ENCODE data around the gene CCNY. TPM values are rescaled to one million over a fixed set of nuclear protein-coding genes. Genes with fewer than 3 reads are reported as not detected.

The CCNY gene
- polyA plus RNA-seq, 1 experiment, result 39.0 TPM

DNA sequence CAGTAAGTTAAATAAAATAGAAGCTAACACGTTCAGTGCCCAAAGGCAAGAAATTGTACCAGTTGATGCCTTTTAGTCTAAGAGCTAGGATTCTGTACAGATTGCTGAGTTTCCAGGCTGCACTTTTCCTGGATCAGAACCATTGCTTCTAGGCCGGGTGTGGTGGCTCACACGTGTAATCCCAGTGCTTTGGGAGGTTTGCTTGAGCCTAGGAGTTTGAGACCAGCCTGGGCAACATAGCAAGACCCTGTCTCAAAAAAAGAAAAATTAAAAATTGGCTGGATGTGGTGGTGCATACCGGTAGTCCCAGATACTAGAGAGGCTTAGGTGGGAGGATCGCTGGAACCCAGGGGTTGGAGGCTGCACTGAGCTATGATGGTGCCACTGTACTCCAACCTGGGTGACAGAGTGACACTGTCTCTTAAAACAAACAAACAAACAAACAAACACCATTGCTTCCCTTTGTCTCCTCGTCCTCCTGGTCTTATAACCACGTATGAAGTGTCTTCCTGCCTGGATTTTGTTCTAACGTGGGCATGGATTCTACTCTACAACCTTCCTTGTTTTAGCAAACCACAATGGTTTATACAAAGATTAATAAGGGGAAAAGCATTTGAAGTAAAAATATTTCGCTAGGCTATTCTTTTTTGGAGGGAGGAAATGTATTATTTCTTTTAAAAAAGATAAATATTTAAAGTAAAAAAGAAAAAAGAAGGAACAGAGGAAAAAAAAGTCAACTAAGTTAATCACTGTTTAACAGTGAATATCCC, 9.7 kb upstream of the CCNY start:
- ChIA-PET POLR2A (no interaction called here), CTCF (no interaction called here)
- H3K27me3 ChIP-seq (ENCODE audit: control insufficient read depth, insufficient read depth, low read length), result no peaks in the 10 kb centered on the region
- no peaks in the 10 kb centered on the region for H3K36me3 ChIP-seq (ENCODE audit: control insufficient read depth, insufficient read depth, low read length)
- no peak for DNase-seq (ENCODE audit: low read depth)
- no peak overlapping the region for H3K4me3 ChIP-seq (ENCODE audit: low read depth, low read length)
- TF ChIP-seq, protein P1, sequence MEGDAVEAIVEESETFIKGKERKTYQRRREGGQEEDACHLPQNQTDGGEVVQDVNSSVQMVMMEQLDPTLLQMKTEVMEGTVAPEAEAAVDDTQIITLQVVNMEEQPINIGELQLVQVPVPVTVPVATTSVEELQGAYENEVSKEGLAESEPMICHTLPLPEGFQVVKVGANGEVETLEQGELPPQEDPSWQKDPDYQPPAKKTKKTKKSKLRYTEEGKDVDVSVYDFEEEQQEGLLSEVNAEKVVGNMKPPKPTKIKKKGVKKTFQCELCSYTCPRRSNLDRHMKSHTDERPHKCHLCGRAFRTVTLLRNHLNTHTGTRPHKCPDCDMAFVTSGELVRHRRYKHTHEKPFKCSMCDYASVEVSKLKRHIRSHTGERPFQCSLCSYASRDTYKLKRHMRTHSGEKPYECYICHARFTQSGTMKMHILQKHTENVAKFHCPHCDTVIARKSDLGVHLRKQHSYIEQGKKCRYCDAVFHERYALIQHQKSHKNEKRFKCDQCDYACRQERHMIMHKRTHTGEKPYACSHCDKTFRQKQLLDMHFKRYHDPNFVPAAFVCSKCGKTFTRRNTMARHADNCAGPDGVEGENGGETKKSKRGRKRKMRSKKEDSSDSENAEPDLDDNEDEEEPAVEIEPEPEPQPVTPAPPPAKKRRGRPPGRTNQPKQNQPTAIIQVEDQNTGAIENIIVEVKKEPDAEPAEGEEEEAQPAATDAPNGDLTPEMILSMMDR (IDR thresholded peaks at IDR 0.05; ENCODE audit: insufficient read depth, low read depth, low read length), result no peak

DNA sequence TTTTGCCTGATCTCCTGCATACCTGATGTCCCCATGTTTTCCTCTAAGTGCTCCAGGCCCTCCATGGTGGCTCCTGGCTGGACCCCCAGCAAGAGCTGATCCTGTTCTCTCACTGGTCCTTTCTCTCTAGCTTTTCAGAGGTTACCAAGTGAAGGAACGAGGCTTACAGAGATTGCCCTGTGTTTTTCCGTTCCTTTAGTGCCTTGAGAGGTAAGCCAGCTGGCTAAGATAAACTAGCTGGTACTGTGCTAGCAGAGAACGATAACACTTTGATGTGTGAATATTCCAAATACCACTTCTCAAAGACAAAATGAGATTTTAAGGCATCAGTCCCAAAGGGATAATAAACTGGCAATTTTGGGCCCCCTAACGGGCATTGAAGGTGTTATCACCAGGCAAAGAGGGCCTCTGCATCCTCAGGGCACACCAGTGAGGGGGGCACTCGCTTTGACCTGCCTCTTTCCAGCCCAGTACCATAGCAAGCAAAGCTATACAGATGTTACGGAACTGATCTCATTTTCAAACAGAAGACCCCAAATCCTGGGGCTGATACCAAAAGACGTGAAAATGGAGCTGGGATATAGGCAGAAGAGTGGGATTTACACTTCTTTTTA, 8.4 kb upstream of the CCNY start:
- TF ChIP-seq, protein P1 (IDR thresholded peaks at IDR 0.05; ENCODE audit: insufficient read depth, low read depth, low read length), result no peak
- ChIA-PET POLR2A (no interaction called here), CTCF (interaction anchor here (0.9 to 1.7 kb wide), 4 partner anchors 40 to 235 kb away, joined by 3 to 4 read pairs (median 4); no protein-coding TSS in a partner anchor)
- Histone ChIP-seq H3K4me3 (ENCODE audit: low read depth, low read length) (no peak overlapping the region), H3K36me3 (ENCODE audit: control insufficient read depth, insufficient read depth, low read length) (no peaks in the 10 kb centered on the region), H3K27me3 (ENCODE audit: control insufficient read depth, insufficient read depth, low read length) (no peaks in the 10 kb centered on the region)
- no peak for DNase-seq (ENCODE audit: low read depth)

DNA sequence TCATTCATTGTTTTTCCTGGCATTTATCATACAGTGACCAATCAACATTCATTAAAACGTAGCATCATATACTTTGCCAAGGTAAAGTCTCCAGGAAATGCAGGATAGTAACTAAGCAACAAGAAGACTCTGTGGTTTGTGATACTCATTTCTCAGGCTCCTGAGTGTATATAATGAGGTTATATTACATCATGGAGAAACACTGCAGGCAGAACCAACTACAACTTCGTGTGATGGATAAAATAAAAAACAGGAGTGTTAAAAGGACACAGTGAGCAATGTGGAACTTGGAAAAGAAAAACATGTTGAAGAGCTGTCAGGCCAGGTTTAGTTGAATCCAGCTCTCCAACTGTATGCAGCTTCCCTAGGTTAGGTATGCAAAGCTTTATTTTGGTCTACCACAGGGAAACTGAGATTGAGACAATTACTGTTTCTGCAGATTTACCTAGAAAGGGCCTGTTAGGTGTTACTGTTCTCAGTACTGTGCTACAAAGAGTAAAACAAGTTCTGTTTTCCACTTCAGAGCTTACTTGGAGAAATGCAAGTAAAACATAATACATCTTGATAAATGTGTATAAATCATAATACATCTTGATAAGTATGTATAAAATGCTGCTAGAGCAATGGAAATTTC, 7.8 kb upstream of the CCNY start:
- no peaks in the 10 kb centered on the region for H3K36me3 ChIP-seq (ENCODE audit: control insufficient read depth, insufficient read depth, low read length)
- H3K27me3 ChIP-seq (ENCODE audit: control insufficient read depth, insufficient read depth, low read length), result no peaks in the 10 kb centered on the region
- POLR2A ChIA-PET, result no interaction called here
- TF ChIP-seq, protein P1 (IDR thresholded peaks at IDR 0.05; ENCODE audit: insufficient read depth, low read depth, low read length), result no peak
- H3K4me3 ChIP-seq (ENCODE audit: low read depth, low read length), result no peak overlapping the region
- DNase-seq (ENCODE audit: low read depth), result peak; percentile 25
- CTCF ChIA-PET, result interaction anchor here (1.4 to 1.7 kb wide), 2 partner anchors 90 to 234 kb away, joined by 3 to 4 read pairs; no protein-coding TSS in a partner anchor

DNA sequence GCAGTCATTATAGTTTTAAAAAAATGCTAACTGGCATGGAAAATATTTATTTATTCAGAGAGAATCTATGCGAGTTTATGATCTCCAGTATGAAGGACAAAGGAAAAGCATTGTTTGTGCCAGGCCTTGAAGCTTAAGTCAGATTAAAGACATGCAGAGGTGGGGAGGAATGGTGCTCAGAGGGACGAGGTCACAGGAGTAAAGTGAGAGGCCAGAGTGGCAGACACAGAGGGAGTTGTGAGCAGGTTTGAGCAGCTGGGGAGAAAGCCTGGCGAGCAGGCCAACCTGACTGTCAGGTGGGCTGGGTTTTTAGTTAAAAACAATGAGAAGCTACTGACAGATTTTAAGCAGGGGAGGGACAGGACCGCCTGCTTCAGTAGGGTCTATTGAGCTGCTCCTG, 6.8 kb upstream of the CCNY start:
- CTCF ChIA-PET, result interaction anchor here (1.2 kb wide), 1 partner anchor 234 kb away, joined by 4 read pairs; no protein-coding TSS in a partner anchor
- POLR2A ChIA-PET, result no interaction called here
- TF ChIP-seq, protein P1 (IDR thresholded peaks at IDR 0.05; ENCODE audit: insufficient read depth, low read depth, low read length), result no peak

More for the DNA sequence above, 6.8 kb upstream of the CCNY start:
- Histone ChIP-seq H3K36me3 (ENCODE audit: control insufficient read depth, insufficient read depth, low read length) (no peaks in the 10 kb centered on the region), H3K4me3 (ENCODE audit: low read depth, low read length) (no peak overlapping the region), H3K27me3 (ENCODE audit: control insufficient read depth, insufficient read depth, low read length) (no peaks in the 10 kb centered on the region)
- no peak for DNase-seq (ENCODE audit: low read depth)

Data from BJ (cell line).